Endodermal cell (in vitro differentiated cells): ENCODE data around the gene RASSF4. TPM values are rescaled to one million over a fixed set of nuclear protein-coding genes. Genes with fewer than 3 reads are reported as not detected.

Experiments
- DNase-seq: peaks from one replicate; pipeline ENCODE4 v3.0.0-alpha.2; 2017
- H3K27ac ChIP-seq: 2 replicates; pipeline ENCODE4 v1.5.1; 2013; ENCODE audit warnings: mild to moderate bottlenecking, low read depth, low read length, moderate library complexity
- H3K27me3 ChIP-seq: 2 replicates; pipeline ENCODE4 v1.6.1; 2013; ENCODE audit warnings: mild to moderate bottlenecking, low read length, moderate library complexity; ENCODE audit not compliant: insufficient read depth, control insufficient read depth, poor library complexity, severe bottlenecking
- H3K36me3 ChIP-seq: 2 replicates; pipeline ENCODE4 v1.7.0; 2013; ENCODE audit warnings: mild to moderate bottlenecking, low read length, moderate library complexity; ENCODE audit not compliant: control insufficient read depth, insufficient read depth
- H3K4me1 ChIP-seq: one replicate; pipeline ENCODE4 v1.7.0; 2013; ENCODE audit warnings: low read length; ENCODE audit not compliant: control insufficient read depth, insufficient read depth
- H3K4me3 ChIP-seq: 2 replicates; pipeline ENCODE4 v1.5.1; 2013; ENCODE audit warnings: mild to moderate bottlenecking, low read length, moderate library complexity
- H3K9ac ChIP-seq: 2 replicates; pipeline ENCODE4 v1.6.1; 2013; ENCODE audit warnings: mild to moderate bottlenecking, low read length, moderate library complexity; ENCODE audit not compliant: poor library complexity, severe bottlenecking; ENCODE audit errors: extremely low read depth
- H3K9me3 ChIP-seq: 2 replicates; pipeline ENCODE4 v1.6.1; 2013; ENCODE audit warnings: mild to moderate bottlenecking, low read length, moderate library complexity; ENCODE audit not compliant: control insufficient read depth
- H3K27ac Mint-ChIP-seq: 2 replicates; pipeline ENCODE4 v1.8.0; 2020; ENCODE audit warnings: mixed read lengths
- H3K27me3 Mint-ChIP-seq: 2 replicates; pipeline ENCODE4 v1.8.0; 2021; ENCODE audit warnings: mild to moderate bottlenecking, mixed read lengths; ENCODE audit not compliant: insufficient read depth
- H3K36me3 Mint-ChIP-seq: 2 replicates; pipeline ENCODE4 v1.8.0; 2020; ENCODE audit warnings: low read depth, mixed read lengths
- H3K4me1 Mint-ChIP-seq: 2 replicates; pipeline ENCODE4 v1.8.0; 2020; ENCODE audit warnings: mixed read lengths
- H3K4me3 Mint-ChIP-seq: 2 replicates; pipeline ENCODE4 v1.8.0; 2020; ENCODE audit warnings: mild to moderate bottlenecking, moderate library complexity, mixed read lengths
- H3K9me3 Mint-ChIP-seq: 2 replicates; pipeline ENCODE4 v1.8.0; 2020; ENCODE audit warnings: mild to moderate bottlenecking, mixed read lengths
- WGBS, 2 experiments: methylation state at CpG; one replicate each; pipeline versions ENCODE4 v1.1.5 to v1.1.7; 2013; ENCODE audit warnings: missing lambda C conversion rate in 2 of 2, mixed read lengths in 1 of 2; ENCODE audit not compliant: insufficient coverage in 1 of 2, insufficient read length in 1 of 2; 5-methylcytosine and 5-hydroxymethylcytosine counted together
- total RNA-seq, 2 donors: library from RNA; stranded (reverse); fragmentation: NEBNext Ultra II Directional in 1 of 2; extraction: Animal tissue kit (Norgen Biotek cat#: 25700) in 1 of 2; gene quantifications; 2 replicates in 1 of 2; 3 replicates in 1 of 2; pipeline ENCODE4 v1.2.1, GENCODE V29; 2021
- TF ChIP-seq, protein P1 (sequence below): fragments of 200-600 bp; sonication (generic); conservative IDR thresholded peaks from 2 replicates; pipeline ENCODE4 v1.5.0; 2021; ENCODE audit warnings: antibody characterized with exemption, mild to moderate bottlenecking

RASSF4 gene
- total RNA-seq, 2 donors from 2014 or later, result 5.2 to 14.1 TPM

DNA sequence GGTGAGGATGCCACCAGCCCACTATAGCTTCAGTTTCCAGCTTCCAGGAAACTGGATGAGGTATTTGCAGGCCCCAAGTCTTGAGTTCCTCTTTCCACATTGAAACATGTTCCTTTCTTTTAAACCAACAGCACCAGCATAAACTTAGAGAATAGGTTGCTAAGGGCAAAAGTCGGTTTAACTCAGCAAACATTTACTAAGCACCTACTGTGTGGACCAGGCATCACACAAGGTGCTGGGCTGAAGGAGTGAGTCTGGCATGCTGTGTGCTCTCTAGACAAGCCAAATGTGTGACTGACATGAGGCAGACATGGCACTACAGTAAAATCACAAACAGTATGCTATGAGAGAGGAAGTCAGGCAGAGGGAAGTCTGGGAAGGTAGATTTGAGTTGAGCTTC, 11.0 kb upstream of the RASSF4 start:
- H3K9me3 ChIP-seq, result peaks cover 13% of the 10 kb centered on the region
- Mint-ChIP-seq H3K4me1 (peaks cover 10% of the 10 kb centered on the region), H3K4me3 (no peak overlapping the region), H3K27ac (no peak overlapping the region), H3K27me3 (no peaks in the 10 kb centered on the region), H3K9me3 (peaks cover 12% of the 10 kb centered on the region), H3K36me3 (peaks cover 2% of the 10 kb centered on the region)
- TF ChIP-seq, protein P1, sequence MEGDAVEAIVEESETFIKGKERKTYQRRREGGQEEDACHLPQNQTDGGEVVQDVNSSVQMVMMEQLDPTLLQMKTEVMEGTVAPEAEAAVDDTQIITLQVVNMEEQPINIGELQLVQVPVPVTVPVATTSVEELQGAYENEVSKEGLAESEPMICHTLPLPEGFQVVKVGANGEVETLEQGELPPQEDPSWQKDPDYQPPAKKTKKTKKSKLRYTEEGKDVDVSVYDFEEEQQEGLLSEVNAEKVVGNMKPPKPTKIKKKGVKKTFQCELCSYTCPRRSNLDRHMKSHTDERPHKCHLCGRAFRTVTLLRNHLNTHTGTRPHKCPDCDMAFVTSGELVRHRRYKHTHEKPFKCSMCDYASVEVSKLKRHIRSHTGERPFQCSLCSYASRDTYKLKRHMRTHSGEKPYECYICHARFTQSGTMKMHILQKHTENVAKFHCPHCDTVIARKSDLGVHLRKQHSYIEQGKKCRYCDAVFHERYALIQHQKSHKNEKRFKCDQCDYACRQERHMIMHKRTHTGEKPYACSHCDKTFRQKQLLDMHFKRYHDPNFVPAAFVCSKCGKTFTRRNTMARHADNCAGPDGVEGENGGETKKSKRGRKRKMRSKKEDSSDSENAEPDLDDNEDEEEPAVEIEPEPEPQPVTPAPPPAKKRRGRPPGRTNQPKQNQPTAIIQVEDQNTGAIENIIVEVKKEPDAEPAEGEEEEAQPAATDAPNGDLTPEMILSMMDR, result no peak
- no peaks in the 10 kb centered on the region for H3K4me1 ChIP-seq
- H3K4me3 ChIP-seq, result no peak overlapping the region
- H3K27ac ChIP-seq, result no peak overlapping the region
- no peak overlapping the region for H3K9ac ChIP-seq
- H3K36me3 ChIP-seq, result no peaks in the 10 kb centered on the region
- DNase-seq, result no peak
- no peaks in the 10 kb centered on the region for H3K27me3 ChIP-seq
- 88 to 100% methylated on average over 1 of the region's 1 CpG for WGBS, 2 experiments

DNA sequence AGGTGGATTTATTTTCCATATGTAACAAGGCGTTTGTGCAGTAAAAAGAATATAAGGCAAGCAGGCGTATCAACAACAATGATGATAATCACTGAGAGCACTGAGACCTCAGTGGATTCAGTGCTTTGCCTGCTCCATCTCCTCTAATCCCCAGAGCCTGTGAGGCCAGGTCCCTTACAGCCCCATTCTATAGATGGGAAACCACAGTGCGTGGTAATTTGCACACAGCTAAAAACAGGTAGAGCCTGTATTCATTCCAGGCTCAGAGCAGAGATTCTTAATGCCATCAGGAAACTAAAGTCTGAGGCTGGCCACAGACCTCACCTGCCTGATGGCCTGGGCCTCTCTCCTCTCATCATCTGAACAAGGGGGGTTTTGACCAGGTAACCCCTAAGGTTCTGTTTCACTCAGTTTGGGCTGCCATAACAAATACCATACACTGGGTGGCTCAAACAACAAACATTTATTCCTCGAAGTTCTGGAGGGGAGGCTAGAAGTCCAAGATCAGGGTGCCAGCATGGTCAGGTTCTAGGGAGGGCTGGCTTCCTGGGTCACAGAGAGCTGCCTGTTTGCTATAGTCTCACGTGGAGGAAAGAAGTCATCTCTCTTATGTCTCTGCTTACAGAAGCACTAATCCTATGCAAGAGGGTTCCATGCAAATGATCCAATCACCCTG, 10.3 kb upstream of the RASSF4 start:
- Histone ChIP-seq H3K4me3 (no peak overlapping the region), H3K36me3 (no peaks in the 10 kb centered on the region), H3K9me3 (peaks cover 9% of the 10 kb centered on the region), H3K27me3 (no peaks in the 10 kb centered on the region), H3K9ac (no peak overlapping the region), H3K4me1 (no peaks in the 10 kb centered on the region), H3K27ac (no peak overlapping the region)
- DNase-seq, result no peak
- Mint-ChIP-seq H3K4me3 (no peak overlapping the region), H3K27ac (no peak overlapping the region), H3K36me3 (no peaks in the 10 kb centered on the region), H3K27me3 (no peaks in the 10 kb centered on the region), H3K9me3 (peaks cover 8% of the 10 kb centered on the region), H3K4me1 (peaks cover 10% of the 10 kb centered on the region)
- 79 to 82% methylated on average over 5 of the region's 5 CpGs for WGBS, 2 experiments
- TF ChIP-seq, protein P1, result peak; percentile 46

DNA sequence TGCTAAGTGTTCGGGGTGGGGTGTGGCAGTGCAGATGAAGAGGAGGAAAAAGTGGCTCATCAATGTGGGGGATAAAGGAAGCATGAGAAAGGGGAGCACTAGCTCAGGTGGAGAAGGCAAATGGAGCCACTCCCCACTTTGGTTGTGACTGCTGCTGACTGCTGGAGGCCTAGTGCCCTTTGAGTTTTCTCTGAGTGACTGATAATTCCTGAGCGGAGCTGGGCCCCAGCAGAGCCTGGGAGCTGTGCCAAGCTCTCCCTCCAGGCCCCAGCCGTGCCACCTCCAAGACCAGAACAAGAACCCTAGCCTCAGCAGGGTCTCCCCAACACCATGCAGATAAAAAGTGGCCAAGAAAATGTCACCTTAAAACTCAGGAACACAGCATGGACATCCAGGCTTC, 9.7 kb upstream of the RASSF4 start:
- Histone ChIP-seq H3K9me3 (peaks cover 4% of the 10 kb centered on the region), H3K27ac (no peak overlapping the region), H3K9ac (no peak overlapping the region), H3K4me1 (no peaks in the 10 kb centered on the region), H3K27me3 (no peaks in the 10 kb centered on the region), H3K36me3 (no peaks in the 10 kb centered on the region), H3K4me3 (no peak overlapping the region)
- WGBS, 2 experiments, result 90 to 100% methylated on average over 2 to 3 of the region's 3 CpGs
- Mint-ChIP-seq H3K27ac (no peak overlapping the region), H3K9me3 (peaks cover 3% of the 10 kb centered on the region), H3K36me3 (no peaks in the 10 kb centered on the region), H3K4me3 (no peak overlapping the region), H3K4me1 (peaks cover 10% of the 10 kb centered on the region), H3K27me3 (no peaks in the 10 kb centered on the region)
- no peak for DNase-seq
- TF ChIP-seq, protein P1, result no peak
